ENCODE results near the gene IGF2BP2.

Gene IGF2BP2

GRCh38 chr3:185651971-185652370 lies 172.9 kb downstream of the IGF2BP2 start:
- DNase-seq (ENCODE audit: insufficient read length, low spot score): no peak
- FAIRE-seq: no peak
- TF ChIP-seq CTCF (IDR thresholded peaks at IDR 0.05; ENCODE audit: insufficient read depth, missing control alignments): no peak

GRCh38 chr3:185649414-185649813 lies 175.4 kb downstream of the IGF2BP2 start:
- FAIRE-seq: no peak
- no peak for TF ChIP-seq CTCF (IDR thresholded peaks at IDR 0.05; ENCODE audit: insufficient read depth, missing control alignments)
- no peak for DNase-seq (ENCODE audit: insufficient read length, low spot score)

- FAIRE-seq (no peak), DNase-seq (ENCODE audit: insufficient read length, low spot score) (no peak)
- TF ChIP-seq CTCF (IDR thresholded peaks at IDR 0.05; ENCODE audit: insufficient read depth, missing control alignments): no peak
Measured at GRCh38 chr3:185648396-185648795, 176.4 kb downstream of the IGF2BP2 start.

GRCh38 chr3:185647880-185648210 lies 177.0 kb downstream of the IGF2BP2 start:
- no peak for FAIRE-seq
- TF ChIP-seq CTCF (IDR thresholded peaks at IDR 0.05; ENCODE audit: insufficient read depth, missing control alignments): no peak

GRCh38 chr3:185647134-185647879 lies 177.5 kb downstream of the IGF2BP2 start:
- DNase-seq (ENCODE audit: insufficient read length, low spot score) (no peak), FAIRE-seq (no peak)
- TF ChIP-seq CTCF (IDR thresholded peaks at IDR 0.05; ENCODE audit: insufficient read depth, missing control alignments): no peak

More at GRCh38 chr3:185647880-185648210, 177.0 kb downstream of the IGF2BP2 start:
- DNase-seq (ENCODE audit: insufficient read length, low spot score): no peak

GRCh38 chr3:185646382-185647133 lies 178.3 kb downstream of the IGF2BP2 start:
- FAIRE-seq (no peak), DNase-seq (ENCODE audit: insufficient read length, low spot score) (no peak)
- TF ChIP-seq CTCF (IDR thresholded peaks at IDR 0.05; ENCODE audit: insufficient read depth, missing control alignments): no peak

Measured in D721Med (cell line).